Aorta (tissue), 5 donors: ENCODE results near the gene TRRAP. TPM values are rescaled to one million over a fixed set of nuclear protein-coding genes. Genes with fewer than 3 reads are reported as not detected.

Experiments
- ATAC-seq: fragments of 200-7000 bp; cut with Tn5 transposase; one replicate; pipeline ENCODE4 v1.9.1; 2022; ENCODE audit warnings: moderate library complexity; ENCODE audit not compliant: low FRiP score
- DNase-seq, 2 donors: peaks; one replicate each; pipeline ENCODE4 v3.0.0-alpha.2; 2020
- H3K27ac ChIP-seq, 2 donors: one replicate each; pipeline ENCODE4 v1.5.1; 2013; ENCODE audit warnings: low read length in 2 of 2, mild to moderate bottlenecking in 2 of 2, moderate library complexity in 2 of 2, control low read depth in 1 of 2, inconsistent platforms in 1 of 2, low read depth in 1 of 2
- H3K27me3 ChIP-seq, 2 donors: one replicate each; pipeline ENCODE4 v1.6.1; 2013; ENCODE audit warnings: control low read depth in 1 of 2, low read length in 1 of 2, mild to moderate bottlenecking in 1 of 2, moderate library complexity in 1 of 2; ENCODE audit not compliant: insufficient read depth in 2 of 2, control insufficient read depth in 1 of 2
- H3K36me3 ChIP-seq, 2 donors: one replicate each; pipeline ENCODE4 v1.6.1; 2013; ENCODE audit warnings: control low read depth in 1 of 2, low read length in 1 of 2, mild to moderate bottlenecking in 1 of 2; ENCODE audit not compliant: insufficient read depth in 2 of 2, control insufficient read depth in 1 of 2
- H3K4me1 ChIP-seq, 2 donors: one replicate each; pipeline ENCODE4 v1.6.1; 2013; ENCODE audit warnings: low read length in 2 of 2, control low read depth in 1 of 2, mild to moderate bottlenecking in 1 of 2, moderate library complexity in 1 of 2; ENCODE audit not compliant: insufficient read depth in 2 of 2, control insufficient read depth in 1 of 2
- H3K4me3 ChIP-seq, 2 donors: one replicate each; pipeline ENCODE4 v1.5.1; 2013; ENCODE audit warnings: low read length in 2 of 2, control low read depth in 1 of 2, mild to moderate bottlenecking in 1 of 2
- H3K9me3 ChIP-seq: one replicate; pipeline ENCODE4 v1.6.1; 2013; ENCODE audit warnings: mild to moderate bottlenecking, low read length; ENCODE audit not compliant: control insufficient read depth
- WGBS, 2 donors: extraction: QIAGEN DNeasy Blood & Tissue Kit; methylation state at CpG; one replicate each; pipeline ENCODE4 v1.1.7; 2013; 5-methylcytosine and 5-hydroxymethylcytosine counted together
- intact Hi-C, 2 donors: fragments of 100-400 bp; cut with DNase I; formaldehyde crosslinking; loops; one replicate each; pipeline versions ENCODE4 v1.14.2 to v1.15.0; 2022
- polyA plus RNA-seq, 2 donors: library from polyadenylated mRNA; stranded (reverse); fragments of 200-250 nt; gene quantifications; one replicate each; pipeline ENCODE4 v1.2.3, GENCODE V29; 2013
- total RNA-seq, 2 donors: library from RNA; stranded (reverse); fragmentation: NEBNext Ultra II Directional; extraction: Animal tissue kit (Norgen Biotek cat#: 25700); gene quantifications; one replicate each; pipeline ENCODE4 v1.2.1, GENCODE V29; 2021
- donor health status: healthy with polysubstance abuse.
- donor health status: Bipolar disorder and iron deficiency.
- donor health status: DM: no; HTN: no; CAD: no.
- donor health status: DM: no; HTN: no; CAD: no.
- donor health status: DM: yes; HTN: yes; CAD: no.

The TRRAP gene
- total and polyA plus RNA-seq, 4 donors: 2.4 to 41.9 (median 23.2) TPM

GRCh38 chr7:98935811-98936210, 57.5 kb downstream of the TRRAP start:
- H3K27ac ChIP-seq: no peak overlapping the region
- H3K4me3 ChIP-seq: no peak overlapping the region
- no peak for ATAC-seq
- intact Hi-C loops: no loop called here
- no peaks in the 10 kb centered on the region for H3K27me3 ChIP-seq
- H3K9me3 ChIP-seq: no peaks in the 10 kb centered on the region
- H3K4me1 ChIP-seq: no peaks in the 10 kb centered on the region
- peaks cover 4 to 14% of the 10 kb centered on the region in 2 donors for H3K36me3 ChIP-seq
- no peak for DNase-seq
- 51 to 55% methylated on average over 2 of the region's 2 CpGs for WGBS, 2 donors

- no peak for ATAC-seq
- intact Hi-C loops: no loop called here
- H3K27ac ChIP-seq: no peak overlapping the region
Observed at GRCh38 chr7:98943336-98943735, 65.0 kb downstream of the TRRAP start.

GRCh38 chr7:98944386-98944785, 66.1 kb downstream of the TRRAP start:
- intact Hi-C loops: no loop called here
- no peak overlapping the region for H3K4me3 ChIP-seq
- WGBS, 2 donors: 89 to 90% methylated on average over 4 of the region's 4 CpGs
- DNase-seq (no peak), ATAC-seq (no peak)
- peaks cover 2 to 14% of the 10 kb centered on the region in 2 donors for H3K36me3 ChIP-seq
- no peaks in the 10 kb centered on the region for H3K4me1 ChIP-seq
- H3K27me3 ChIP-seq: no peaks in the 10 kb centered on the region
- H3K9me3 ChIP-seq: no peaks in the 10 kb centered on the region
- no peak overlapping the region for H3K27ac ChIP-seq

More at GRCh38 chr7:98943336-98943735, 65.0 kb downstream of the TRRAP start:
- WGBS, 2 donors: 84 to 85% methylated on average over 6 of the region's 6 CpGs
- no peaks in the 10 kb centered on the region for H3K9me3 ChIP-seq
- H3K27me3 ChIP-seq: no peaks in the 10 kb centered on the region
- no peak overlapping the region for H3K4me3 ChIP-seq
- H3K36me3 ChIP-seq: peaks cover 2 to 11% of the 10 kb centered on the region in 2 donors
- no peak for DNase-seq
- H3K4me1 ChIP-seq: no peaks in the 10 kb centered on the region

GRCh38 chr7:98945852-98946251, 67.5 kb downstream of the TRRAP start:
- WGBS, 2 donors: 84 to 86% methylated on average over 7 of the region's 7 CpGs
- ATAC-seq: no peak

GRCh38 chr7:98946389-98946788, 68.1 kb downstream of the TRRAP start:
- Histone ChIP-seq H3K27me3 (no peaks in the 10 kb centered on the region), H3K36me3 (peaks cover 0 to 22% of the 10 kb centered on the region in 2 donors), H3K4me3 (no peak overlapping the region), H3K9me3 (no peaks in the 10 kb centered on the region), H3K4me1 (no peaks in the 10 kb centered on the region), H3K27ac (no peak overlapping the region)
- no peak for DNase-seq
- ATAC-seq: no peak
- WGBS, 2 donors: 92 to 93% methylated on average over 8 of the region's 8 CpGs
- intact Hi-C loops: no loop called here

More at GRCh38 chr7:98945852-98946251, 67.5 kb downstream of the TRRAP start:
- Histone ChIP-seq H3K4me1 (no peaks in the 10 kb centered on the region), H3K27ac (no peak overlapping the region), H3K9me3 (no peaks in the 10 kb centered on the region), H3K4me3 (no peak overlapping the region), H3K27me3 (no peaks in the 10 kb centered on the region), H3K36me3 (peaks cover 0 to 22% of the 10 kb centered on the region in 2 donors)
- DNase-seq: no peak
- intact Hi-C loops: no loop called here

- Histone ChIP-seq H3K27ac (no peak overlapping the region), H3K4me3 (no peak overlapping the region), H3K27me3 (no peaks in the 10 kb centered on the region), H3K36me3 (peaks cover 0 to 32% of the 10 kb centered on the region in 2 donors), H3K4me1 (no peaks in the 10 kb centered on the region), H3K9me3 (no peaks in the 10 kb centered on the region)
- DNase-seq (no peak), ATAC-seq (no peak)
- WGBS, 2 donors: 90% methylated on average over 21 of the region's 21 CpGs
- intact Hi-C loops: no loop called here
Observed at GRCh38 chr7:98949336-98950044, 71.2 kb downstream of the TRRAP start.

GRCh38 chr7:98955992-98956391, 77.7 kb downstream of the TRRAP start:
- Histone ChIP-seq H3K36me3 (peaks cover 0 to 33% of the 10 kb centered on the region in 2 donors), H3K27me3 (no peaks in the 10 kb centered on the region), H3K4me3 (no peak overlapping the region), H3K27ac (no peak overlapping the region), H3K4me1 (no peaks in the 10 kb centered on the region), H3K9me3 (no peaks in the 10 kb centered on the region)
- ATAC-seq (no peak), DNase-seq (no peak)
- intact Hi-C loops: no loop called here
- 90 to 91% methylated on average over 19 of the region's 19 CpGs for WGBS, 2 donors

GRCh38 chr7:98956469-98956868, 78.1 kb downstream of the TRRAP start:
- Histone ChIP-seq H3K4me1 (no peaks in the 10 kb centered on the region), H3K4me3 (no peak overlapping the region), H3K36me3 (peaks cover 0 to 36% of the 10 kb centered on the region in 2 donors), H3K27ac (no peak overlapping the region), H3K27me3 (no peaks in the 10 kb centered on the region), H3K9me3 (no peaks in the 10 kb centered on the region)
- ATAC-seq (no peak), DNase-seq (no peak)
- 80 to 86% methylated on average over 9 of the region's 9 CpGs for WGBS, 2 donors
- intact Hi-C loops: no loop called here

GRCh38 chr7:98956937-98957336, 78.6 kb downstream of the TRRAP start:
- intact Hi-C loops: no loop called here
- H3K9me3 ChIP-seq: no peaks in the 10 kb centered on the region

More at GRCh38 chr7:98956937-98957336, 78.6 kb downstream of the TRRAP start:
- H3K27ac ChIP-seq: no peak overlapping the region
- no peak for ATAC-seq
- peaks cover 0 to 33% of the 10 kb centered on the region in 2 donors for H3K36me3 ChIP-seq
- no peak for DNase-seq
- no peaks in the 10 kb centered on the region for H3K4me1 ChIP-seq
- no peak overlapping the region for H3K4me3 ChIP-seq
- no peaks in the 10 kb centered on the region for H3K27me3 ChIP-seq
- WGBS, 2 donors: 87 to 89% methylated on average over 9 of the region's 9 CpGs
